Neural progenitor cell (in vitro differentiated cells): ENCODE results near the gene GSE1. TPM values are rescaled to one million over a fixed set of nuclear protein-coding genes. Genes with fewer than 3 reads are reported as not detected.

Experiments used
- DNase-seq: peaks from one replicate; pipeline ENCODE4 v3.0.0-alpha.2; 2016; ENCODE audit warnings: low spot score
- H2AFZ ChIP-seq: fragments of 200-600 bp; sonication (generic); replicated peaks from 2 replicates; pipeline ENCODE4 v1.6.1; 2016; ENCODE audit warnings: antibody characterized with exemption
- H3F3A ChIP-seq: fragments of 200-600 bp; sonication (generic); 2 replicates; pipeline ENCODE4 v1.6.1; 2016; ENCODE audit warnings: antibody characterized with exemption, low read depth
- H3K27ac ChIP-seq: fragments of 200-600 bp; sonication (generic); 2 replicates; pipeline ENCODE4 v1.5.1; 2016; ENCODE audit warnings: mild to moderate bottlenecking
- H3K27me3 ChIP-seq: fragments of 200-600 bp; sonication (generic); 2 replicates; pipeline ENCODE4 v1.6.1; 2016; ENCODE audit warnings: mild to moderate bottlenecking, moderate library complexity
- H3K36me3 ChIP-seq: fragments of 200-600 bp; sonication (generic); 2 replicates; pipeline ENCODE4 v1.5.1; 2016
- H3K4me1 ChIP-seq: fragments of 200-600 bp; sonication (generic); 2 replicates; pipeline ENCODE4 v1.6.1; 2016; ENCODE audit warnings: mixed run types
- H3K4me2 ChIP-seq: fragments of 200-600 bp; sonication (generic); 2 replicates; pipeline ENCODE4 v1.6.1; 2016
- H3K4me3 ChIP-seq: fragments of 200-600 bp; sonication (generic); 2 replicates; pipeline ENCODE4 v1.5.1; 2016
- H3K79me2 ChIP-seq: fragments of 200-600 bp; sonication (generic); 2 replicates; pipeline ENCODE4 v1.6.1; 2016; ENCODE audit warnings: low read depth
- H3K9ac ChIP-seq: fragments of 200-600 bp; sonication (generic); 2 replicates; pipeline ENCODE4 v1.6.1; 2016
- H3K9me3 ChIP-seq: fragments of 200-600 bp; sonication (generic); 2 replicates; pipeline ENCODE4 v1.5.1; 2016; ENCODE audit warnings: low read depth
- H4K20me1 ChIP-seq: fragments of 200-600 bp; sonication (generic); 2 replicates; pipeline ENCODE4 v1.6.1; 2016; ENCODE audit warnings: low read depth
- H3K27ac Mint-ChIP-seq: 3 replicates; pipeline ENCODE4 v1.8.0; 2021; ENCODE audit warnings: mixed read lengths
- H3K27me3 Mint-ChIP-seq: 2 replicates; pipeline ENCODE4 v1.8.0; 2022; ENCODE audit warnings: low read depth, mild to moderate bottlenecking, inconsistent platforms, moderate library complexity, mixed read lengths; ENCODE audit not compliant: insufficient read depth
- H3K36me3 Mint-ChIP-seq: 3 replicates; pipeline ENCODE4 v1.8.0; 2021; ENCODE audit warnings: mixed read lengths
- H3K4me1 Mint-ChIP-seq: 3 replicates; pipeline ENCODE4 v1.8.0; 2021; ENCODE audit warnings: mixed read lengths
- H3K4me3 Mint-ChIP-seq: 3 replicates; pipeline ENCODE4 v1.8.0; 2021; ENCODE audit warnings: mild to moderate bottlenecking, moderate library complexity, mixed read lengths
- H3K9me3 Mint-ChIP-seq: 3 replicates; pipeline ENCODE4 v1.8.0; 2020; ENCODE audit warnings: mixed read lengths
- EZH2 ChIP-seq: fragments of 200-600 bp; sonication (generic); IDR thresholded peaks from 2 replicates; pipeline ENCODE4 v1.6.1; 2017; ENCODE audit warnings: antibody characterized with exemption, mild to moderate bottlenecking, moderate library complexity
- EZH2phosphoT487 ChIP-seq: fragments of 200-600 bp; sonication (generic); IDR thresholded peaks from 2 replicates; pipeline ENCODE4 v1.6.1; 2017; ENCODE audit warnings: antibody characterized with exemption
- total RNA-seq: library from RNA; depleted of rRNA; stranded (reverse); fragments of >200 nt; gene quantifications from 2 replicates; pipeline ENCODE4 v1.2.3, GENCODE V29; 2015; ENCODE audit warnings: low replicate concordance
- TF ChIP-seq, protein P1 (sequence below): fragments of 200-600 bp; sonication (generic); IDR thresholded peaks from 2 replicates; pipeline ENCODE4 v1.5.1; 2017; ENCODE audit warnings: antibody characterized with exemption, mild to moderate bottlenecking

Gene GSE1
- total RNA-seq, 1 donor from 2014 or later, result 7.7 TPM

DNA sequence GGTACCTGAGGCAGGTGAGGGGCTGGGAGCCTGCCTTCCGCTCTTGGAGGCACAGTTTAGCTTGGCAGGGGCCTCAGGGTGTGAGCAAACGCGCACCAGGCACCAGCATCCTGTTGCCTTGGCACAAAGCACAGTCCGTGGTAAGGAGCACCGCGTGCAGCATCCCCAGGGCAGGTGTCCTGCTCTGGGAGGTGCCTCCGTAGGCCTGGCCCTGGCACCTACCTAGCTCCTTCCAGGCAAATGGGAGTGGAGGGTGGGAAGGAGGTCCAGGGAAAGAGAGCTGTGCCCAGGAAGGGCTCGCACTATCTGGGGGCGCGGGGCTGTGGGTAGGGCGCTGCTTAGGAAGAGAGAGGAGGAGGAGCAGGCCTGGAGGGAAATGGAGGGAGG, 3.1 kb upstream of the GSE1 start:
- H2AFZ ChIP-seq, result no peak overlapping the region
- no peaks in the 10 kb centered on the region for H3K36me3 ChIP-seq
- H4K20me1 ChIP-seq, result peaks cover 38% of the 10 kb centered on the region
- DNase-seq, result no peak
- peak overlapping the region; percentile 55 for H3K4me3 Mint-ChIP-seq
- peaks cover 17% of the 10 kb centered on the region for H3K27me3 Mint-ChIP-seq
- H3K36me3 Mint-ChIP-seq, result no peaks in the 10 kb centered on the region
- H3K4me2 ChIP-seq, result peak overlapping the region; percentile 65
- H3K27ac ChIP-seq, result no peak overlapping the region
- peaks cover 78% of the 10 kb centered on the region for H3F3A ChIP-seq
- H3K27ac Mint-ChIP-seq, result no peak overlapping the region
- H3K27me3 ChIP-seq, result peaks cover 18% of the 10 kb centered on the region
- H3K9me3 Mint-ChIP-seq, result no peaks in the 10 kb centered on the region
- no peaks in the 10 kb centered on the region for H3K9me3 ChIP-seq
- TF ChIP-seq EZH2, result no peak
- no peak for TF ChIP-seq EZH2phosphoT487
- TF ChIP-seq, protein P1, sequence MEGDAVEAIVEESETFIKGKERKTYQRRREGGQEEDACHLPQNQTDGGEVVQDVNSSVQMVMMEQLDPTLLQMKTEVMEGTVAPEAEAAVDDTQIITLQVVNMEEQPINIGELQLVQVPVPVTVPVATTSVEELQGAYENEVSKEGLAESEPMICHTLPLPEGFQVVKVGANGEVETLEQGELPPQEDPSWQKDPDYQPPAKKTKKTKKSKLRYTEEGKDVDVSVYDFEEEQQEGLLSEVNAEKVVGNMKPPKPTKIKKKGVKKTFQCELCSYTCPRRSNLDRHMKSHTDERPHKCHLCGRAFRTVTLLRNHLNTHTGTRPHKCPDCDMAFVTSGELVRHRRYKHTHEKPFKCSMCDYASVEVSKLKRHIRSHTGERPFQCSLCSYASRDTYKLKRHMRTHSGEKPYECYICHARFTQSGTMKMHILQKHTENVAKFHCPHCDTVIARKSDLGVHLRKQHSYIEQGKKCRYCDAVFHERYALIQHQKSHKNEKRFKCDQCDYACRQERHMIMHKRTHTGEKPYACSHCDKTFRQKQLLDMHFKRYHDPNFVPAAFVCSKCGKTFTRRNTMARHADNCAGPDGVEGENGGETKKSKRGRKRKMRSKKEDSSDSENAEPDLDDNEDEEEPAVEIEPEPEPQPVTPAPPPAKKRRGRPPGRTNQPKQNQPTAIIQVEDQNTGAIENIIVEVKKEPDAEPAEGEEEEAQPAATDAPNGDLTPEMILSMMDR, result no peak
- H3K9ac ChIP-seq, result no peak overlapping the region
- no peak overlapping the region for H3K4me3 ChIP-seq
- H3K79me2 ChIP-seq, result no peaks in the 10 kb centered on the region
- H3K4me1 Mint-ChIP-seq, result peaks cover 54% of the 10 kb centered on the region
- H3K4me1 ChIP-seq, result peaks cover 35% of the 10 kb centered on the region

DNA sequence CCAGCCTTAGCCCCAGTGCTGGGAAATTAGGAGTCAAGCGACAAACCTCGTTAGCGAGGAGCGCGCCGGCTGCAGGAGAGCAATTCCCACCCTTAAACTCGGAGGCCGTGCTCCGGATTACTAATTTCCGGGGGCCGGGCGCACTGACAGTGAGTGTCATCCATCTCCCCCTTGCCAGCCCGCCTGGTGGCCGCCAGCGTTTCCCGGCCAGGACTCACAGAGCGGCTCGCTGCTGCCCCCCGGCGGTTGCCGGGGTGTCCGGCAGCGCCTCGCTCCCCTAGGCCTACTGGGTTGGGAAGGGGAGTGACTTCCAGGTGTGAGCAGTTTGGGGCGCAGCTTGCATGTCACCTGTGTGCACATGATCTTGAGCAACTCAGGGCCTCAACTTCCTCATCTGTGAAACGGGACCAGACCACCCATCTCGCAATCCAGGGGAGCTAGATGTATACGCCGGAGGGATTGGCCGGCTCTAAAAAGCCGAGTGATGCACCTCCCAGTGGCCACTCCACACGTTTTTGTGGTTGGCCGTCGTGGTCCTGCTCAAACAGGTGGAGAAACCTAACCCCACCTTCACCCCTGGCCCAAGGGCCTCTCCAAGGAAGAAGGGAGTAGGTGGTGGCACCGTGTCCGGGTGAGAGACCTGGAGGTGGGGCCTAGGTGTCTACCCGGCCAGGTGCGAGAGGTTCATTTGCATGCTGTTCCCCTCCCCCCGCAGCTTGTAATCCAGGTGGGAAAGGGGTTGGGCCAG, 2.5 kb upstream of the GSE1 start:
- H3K9ac ChIP-seq, result no peak overlapping the region
- no peaks in the 10 kb centered on the region for H3K9me3 Mint-ChIP-seq
- peak overlapping the region; percentile 73 for H3K4me3 ChIP-seq
- no peak overlapping the region for H2AFZ ChIP-seq
- H3K36me3 ChIP-seq, result no peaks in the 10 kb centered on the region
- TF ChIP-seq EZH2phosphoT487 (no peak), EZH2 (no peak)
- TF ChIP-seq, protein P1, result peak; percentile 91
- H3K27ac Mint-ChIP-seq, result no peak overlapping the region
- H3F3A ChIP-seq, result peaks cover 78% of the 10 kb centered on the region
- peak overlapping the region; percentile 89 for H3K4me2 ChIP-seq
- no peaks in the 10 kb centered on the region for H3K36me3 Mint-ChIP-seq
- H3K4me3 Mint-ChIP-seq, result peak overlapping the region; percentile 79
- DNase-seq, result peak; percentile 95
- H3K27ac ChIP-seq, result no peak overlapping the region
- H4K20me1 ChIP-seq, result peaks cover 43% of the 10 kb centered on the region
- H3K27me3 ChIP-seq, result peaks cover 18% of the 10 kb centered on the region
- peaks cover 54% of the 10 kb centered on the region for H3K4me1 Mint-ChIP-seq
- H3K79me2 ChIP-seq, result no peaks in the 10 kb centered on the region
- H3K27me3 Mint-ChIP-seq, result peaks cover 21% of the 10 kb centered on the region
- H3K4me1 ChIP-seq, result peaks cover 36% of the 10 kb centered on the region
- H3K9me3 ChIP-seq, result no peaks in the 10 kb centered on the region

DNA sequence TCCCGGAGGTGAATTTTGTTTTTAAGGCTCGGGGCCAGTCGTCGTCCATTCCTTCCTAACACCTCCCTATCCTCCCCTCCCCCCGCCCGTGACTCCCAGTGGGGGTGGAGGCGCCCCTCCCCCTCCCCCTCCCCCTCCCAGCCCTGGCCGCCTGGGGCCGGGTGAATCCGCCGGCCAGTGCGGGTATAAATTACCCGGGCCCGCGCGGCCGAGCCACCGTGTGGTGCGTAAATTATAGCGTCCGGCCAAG, 2.0 kb upstream of the GSE1 start:
- peak; percentile 76 for DNase-seq
- Histone ChIP-seq H3K9me3 (no peaks in the 10 kb centered on the region), H3F3A (peaks cover 76% of the 10 kb centered on the region), H2AFZ (no peak overlapping the region), H3K4me1 (peaks cover 35% of the 10 kb centered on the region), H4K20me1 (peaks cover 48% of the 10 kb centered on the region), H3K27me3 (peaks cover 18% of the 10 kb centered on the region), H3K4me3 (peak overlapping the region; percentile 73), H3K27ac (no peak overlapping the region), H3K79me2 (peaks cover 2% of the 10 kb centered on the region), H3K9ac (no peak overlapping the region), H3K36me3 (no peaks in the 10 kb centered on the region), H3K4me2 (peak overlapping the region; percentile 89)
- H3K4me1 Mint-ChIP-seq, result peaks cover 54% of the 10 kb centered on the region
- no peak for TF ChIP-seq EZH2
- TF ChIP-seq, protein P1, result no peak
- no peak for TF ChIP-seq EZH2phosphoT487
- no peaks in the 10 kb centered on the region for H3K9me3 Mint-ChIP-seq
- H3K36me3 Mint-ChIP-seq, result no peaks in the 10 kb centered on the region
- H3K27me3 Mint-ChIP-seq, result peaks cover 21% of the 10 kb centered on the region
- peak overlapping the region; percentile 79 for H3K4me3 Mint-ChIP-seq
- no peak overlapping the region for H3K27ac Mint-ChIP-seq
